ENCODE results near the gene UBP1. TPM values are rescaled to one million over a fixed set of nuclear protein-coding genes. Genes with fewer than 3 reads are reported as not detected.

The UBP1 gene, protein sequence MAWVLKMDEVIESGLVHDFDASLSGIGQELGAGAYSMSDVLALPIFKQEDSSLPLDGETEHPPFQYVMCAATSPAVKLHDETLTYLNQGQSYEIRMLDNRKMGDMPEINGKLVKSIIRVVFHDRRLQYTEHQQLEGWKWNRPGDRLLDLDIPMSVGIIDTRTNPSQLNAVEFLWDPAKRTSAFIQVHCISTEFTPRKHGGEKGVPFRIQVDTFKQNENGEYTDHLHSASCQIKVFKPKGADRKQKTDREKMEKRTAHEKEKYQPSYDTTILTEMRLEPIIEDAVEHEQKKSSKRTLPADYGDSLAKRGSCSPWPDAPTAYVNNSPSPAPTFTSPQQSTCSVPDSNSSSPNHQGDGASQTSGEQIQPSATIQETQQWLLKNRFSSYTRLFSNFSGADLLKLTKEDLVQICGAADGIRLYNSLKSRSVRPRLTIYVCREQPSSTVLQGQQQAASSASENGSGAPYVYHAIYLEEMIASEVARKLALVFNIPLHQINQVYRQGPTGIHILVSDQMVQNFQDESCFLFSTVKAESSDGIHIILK
- 10 to 100 TPM; 73.6 to 95.2 (median 80.6) TPM for total RNA-seq

DNA sequence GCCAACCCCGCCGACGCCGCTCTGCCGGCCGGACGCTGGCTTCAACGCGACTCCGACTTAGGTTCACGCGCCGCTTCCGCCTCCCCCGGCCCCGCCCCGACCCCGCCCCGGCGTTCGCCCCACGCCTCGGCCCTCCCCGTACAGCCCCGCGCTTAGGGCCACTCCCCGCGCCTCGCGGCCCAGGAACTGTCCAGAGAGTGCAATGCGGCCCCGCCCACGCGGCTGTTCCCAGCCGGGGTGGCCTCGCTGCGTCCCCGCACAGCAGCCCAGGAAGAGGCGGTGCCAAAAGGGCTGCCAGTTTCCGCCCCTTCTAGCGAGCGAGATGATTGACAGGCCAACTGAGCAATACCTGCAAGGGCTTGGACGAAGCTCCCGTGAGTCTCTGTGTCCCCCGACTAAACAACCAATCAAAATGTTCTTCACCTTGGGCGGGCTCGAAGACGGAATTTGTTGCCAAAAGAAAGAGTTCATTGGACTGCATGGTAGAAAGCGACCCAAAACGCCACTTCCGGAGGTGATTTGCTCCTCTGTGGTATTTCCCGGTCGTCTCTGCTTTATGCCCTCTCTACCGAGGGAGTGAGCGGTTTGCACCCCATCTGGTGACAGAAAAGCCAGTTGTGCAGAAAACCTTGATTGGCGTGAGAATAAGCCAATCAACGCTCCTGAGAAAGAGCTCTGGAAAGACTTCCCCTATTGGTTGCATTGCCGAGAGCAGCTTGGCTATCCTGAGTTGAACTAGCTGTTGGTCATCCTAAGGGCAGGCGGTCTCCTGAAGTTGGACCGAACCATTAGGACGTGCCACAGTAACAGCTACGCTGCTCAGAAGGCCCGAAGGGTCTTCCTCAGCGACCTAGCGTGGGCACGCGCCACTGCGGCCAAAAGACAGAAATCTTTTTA lies at the start of gene UBP1:
Gene UBP1, minus strand, starts transcription at position 78 of the 897 bp plus-strand sequence. CDS start 557 bp downstream, outside the sequence.
- peak within 1 kb of the TSS; percentile 96 to 99 (median 98) for H3K27ac ChIP-seq
- H3K4me1 ChIP-seq = peaks cover 3 to 46% (median 22%) of the 10 kb centered on the region in 3 donors
- peak; percentile 94 for ATAC-seq
- H3K4me3 ChIP-seq = peak within 1 kb of the TSS; percentile 87 to 94
- 0% methylated on average over 6 to 12 of the region's 68 CpGs for WGBS, 2 donors (ENCODE audit: low coverage in 1 of 2)
- TF ChIP-seq EP300 (IDR thresholded peaks at IDR 0.05) (no peak), POLR2A (IDR thresholded peaks at IDR 0.05) (peak; percentile 72 to 80), POLR2AphosphoS5 (IDR thresholded peaks at IDR 0.05) (peak; percentile 94)
- TF ChIP-seq, protein P1, sequence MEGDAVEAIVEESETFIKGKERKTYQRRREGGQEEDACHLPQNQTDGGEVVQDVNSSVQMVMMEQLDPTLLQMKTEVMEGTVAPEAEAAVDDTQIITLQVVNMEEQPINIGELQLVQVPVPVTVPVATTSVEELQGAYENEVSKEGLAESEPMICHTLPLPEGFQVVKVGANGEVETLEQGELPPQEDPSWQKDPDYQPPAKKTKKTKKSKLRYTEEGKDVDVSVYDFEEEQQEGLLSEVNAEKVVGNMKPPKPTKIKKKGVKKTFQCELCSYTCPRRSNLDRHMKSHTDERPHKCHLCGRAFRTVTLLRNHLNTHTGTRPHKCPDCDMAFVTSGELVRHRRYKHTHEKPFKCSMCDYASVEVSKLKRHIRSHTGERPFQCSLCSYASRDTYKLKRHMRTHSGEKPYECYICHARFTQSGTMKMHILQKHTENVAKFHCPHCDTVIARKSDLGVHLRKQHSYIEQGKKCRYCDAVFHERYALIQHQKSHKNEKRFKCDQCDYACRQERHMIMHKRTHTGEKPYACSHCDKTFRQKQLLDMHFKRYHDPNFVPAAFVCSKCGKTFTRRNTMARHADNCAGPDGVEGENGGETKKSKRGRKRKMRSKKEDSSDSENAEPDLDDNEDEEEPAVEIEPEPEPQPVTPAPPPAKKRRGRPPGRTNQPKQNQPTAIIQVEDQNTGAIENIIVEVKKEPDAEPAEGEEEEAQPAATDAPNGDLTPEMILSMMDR (IDR thresholded peaks at IDR 0.05) = peak in 1 of 4 experiments; percentile 7
- H3K36me3 ChIP-seq = no peaks in the 10 kb centered on the region
- no peaks in the 10 kb centered on the region for H3K9me3 ChIP-seq
- no peaks in the 10 kb centered on the region for H3K27me3 ChIP-seq

DNA sequence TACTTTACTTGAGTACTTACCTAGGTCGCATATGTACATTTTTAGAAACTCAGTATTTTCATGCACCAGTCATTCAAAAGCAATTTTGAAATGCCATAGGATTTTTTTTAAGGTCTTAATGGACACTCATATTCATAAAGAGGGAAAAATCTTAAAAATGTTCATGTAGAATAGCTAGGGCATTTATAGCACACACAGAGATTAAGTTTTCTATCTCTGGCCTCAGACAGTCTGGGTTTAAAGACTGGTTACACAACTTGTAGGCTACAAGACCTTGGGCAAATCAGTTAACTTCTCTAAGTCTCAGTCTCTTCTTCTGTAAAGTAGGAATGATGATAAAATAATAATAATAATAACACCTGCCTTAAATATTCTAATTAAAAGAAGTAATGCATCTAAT lies 48.5 kb upstream of the UBP1 start:
- WGBS, 2 donors (ENCODE audit: low coverage in 1 of 2) = 86 to 92% methylated on average over 1 of the region's 1 CpG
- H3K4me1 ChIP-seq = no peaks in the 10 kb centered on the region

DNA sequence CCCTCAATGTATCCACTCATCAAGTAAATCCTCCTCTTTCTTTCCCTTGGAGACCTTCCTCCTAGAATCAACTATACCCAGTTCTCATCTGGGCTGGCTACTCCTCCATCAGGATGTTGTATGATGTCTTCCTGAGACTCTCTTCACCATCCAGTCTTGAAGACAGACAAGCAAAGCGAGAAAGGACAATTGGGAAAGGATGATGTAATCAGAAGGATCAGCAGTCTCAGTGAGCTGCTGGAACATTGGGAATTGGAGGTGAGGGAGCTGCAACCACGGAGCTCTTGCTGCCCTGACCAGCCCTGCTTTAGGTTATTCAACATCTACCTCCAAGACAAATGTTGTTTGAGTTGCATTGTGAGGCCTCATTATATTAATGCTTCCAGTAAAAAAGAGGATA lies 48.0 kb upstream of the UBP1 start:
- peaks cover 0 to 2% (median 0%) of the 10 kb centered on the region in 3 donors for H3K4me1 ChIP-seq
- no peaks in the 10 kb centered on the region for H3K9me3 ChIP-seq
- WGBS, 2 donors (ENCODE audit: low coverage in 1 of 2) = 83 to 97% methylated on average over 2 of the region's 2 CpGs
- no peak overlapping the region for H3K4me3 ChIP-seq
- no peaks in the 10 kb centered on the region for H3K27me3 ChIP-seq
- ATAC-seq = no peak
- no peak overlapping the region for H3K27ac ChIP-seq
- TF ChIP-seq, protein P1 (IDR thresholded peaks at IDR 0.05) = no peak
- no peak for TF ChIP-seq POLR2A (IDR thresholded peaks at IDR 0.05)
- H3K36me3 ChIP-seq = no peaks in the 10 kb centered on the region

More for the DNA sequence above, 48.5 kb upstream of the UBP1 start:
- no peaks in the 10 kb centered on the region for H3K9me3 ChIP-seq
- no peaks in the 10 kb centered on the region for H3K36me3 ChIP-seq
- H3K4me3 ChIP-seq = no peak overlapping the region
- TF ChIP-seq EP300 (IDR thresholded peaks at IDR 0.05) (no peak), POLR2AphosphoS5 (IDR thresholded peaks at IDR 0.05) (no peak), POLR2A (IDR thresholded peaks at IDR 0.05) (no peak)
- TF ChIP-seq, protein P1 (IDR thresholded peaks at IDR 0.05) = no peak
- no peaks in the 10 kb centered on the region for H3K27me3 ChIP-seq
- no peak overlapping the region for H3K27ac ChIP-seq
- no peak for ATAC-seq

DNA sequence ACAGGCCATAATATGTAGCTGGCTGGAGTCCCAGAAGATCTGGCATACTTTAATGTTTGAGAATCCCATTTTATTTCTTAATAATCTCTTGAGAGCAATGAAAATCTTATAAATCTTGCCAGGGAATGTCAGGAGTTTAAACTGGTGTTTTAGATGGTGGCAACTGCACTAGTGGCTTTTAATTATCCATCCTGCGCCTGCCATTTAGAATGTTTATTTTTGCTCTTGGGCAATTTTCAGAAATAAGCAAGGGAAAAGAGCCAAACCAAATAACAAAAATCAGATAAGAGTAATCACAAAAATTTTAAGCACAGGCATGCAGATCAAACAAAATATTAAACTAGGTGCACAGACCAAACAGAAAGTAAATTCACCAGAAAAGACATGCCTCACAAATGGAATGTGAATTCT lies 41.9 kb upstream of the UBP1 start:
- Histone ChIP-seq H3K36me3 (no peaks in the 10 kb centered on the region), H3K27ac (peak overlapping the region in 1 of 4 donors; percentile 58), H3K4me3 (no peak overlapping the region), H3K4me1 (peaks cover 0 to 26% (median 8%) of the 10 kb centered on the region in 3 donors), H3K9me3 (no peaks in the 10 kb centered on the region), H3K27me3 (no peaks in the 10 kb centered on the region)
- no peak for TF ChIP-seq EP300 (IDR thresholded peaks at IDR 0.05)
- TF ChIP-seq POLR2A (IDR thresholded peaks at IDR 0.05) = no peak
- TF ChIP-seq, protein P1 (IDR thresholded peaks at IDR 0.05) = no peak
- TF ChIP-seq POLR2AphosphoS5 (IDR thresholded peaks at IDR 0.05) = no peak
- 33 to 43% methylated on average over 1 of the region's 1 CpG for WGBS, 2 donors (ENCODE audit: low coverage in 1 of 2)
- ATAC-seq = no peak

All from gastroesophageal sphincter (tissue), 4 donors.